ENCODE measurements around the gene SLC4A5. TPM values are rescaled to one million over a fixed set of nuclear protein-coding genes. Genes with fewer than 3 reads are reported as not detected.

The SLC4A5 gene
- total and polyA plus RNA-seq, 10 donors: 0.45 to 9.7 (median 3.1) TPM

GRCh38 chr2:74383254-74383653 is 40.0 kb upstream of the SLC4A5 start:
- no peak overlapping the region for H3K4me3 ChIP-seq
- no peak overlapping the region for H3K27ac ChIP-seq
- WGBS, 5 donors: 46 to 67% (median 54%) methylated on average over 1 of the region's 1 CpG
- peaks cover 8 to 83% (median 44%) of the 10 kb centered on the region in 6 donors for H3K4me1 ChIP-seq
- H3K36me3 ChIP-seq: peaks cover 0 to 40% (median 3%) of the 10 kb centered on the region in 6 donors
- intact Hi-C loops (cut with DNase I; ENCODE audit: low total_unique reads): no loop called here
- no peaks in the 10 kb centered on the region for H3K27me3 ChIP-seq (replicated peaks in 1 of 7)
- no peak for DNase-seq
- no peaks in the 10 kb centered on the region for H3K9me3 ChIP-seq
- TF ChIP-seq POLR2AphosphoS5 (IDR thresholded peaks at IDR 0.05) (no peak), POLR2A (IDR thresholded peaks at IDR 0.05) (no peak), CTCF (IDR thresholded peaks at IDR 0.05 in 8 of 11, conservative IDR thresholded peaks at IDR 0.05 in 3 of 11) (no peak)

- WGBS, 5 donors: 79 to 98% (median 90%) methylated on average over 3 of the region's 3 CpGs
- no peak overlapping the region for H3K4me3 ChIP-seq
- H3K9me3 ChIP-seq: no peaks in the 10 kb centered on the region
- no peak for TF ChIP-seq CTCF (IDR thresholded peaks at IDR 0.05 in 8 of 11, conservative IDR thresholded peaks at IDR 0.05 in 3 of 11)
- TF ChIP-seq POLR2A (IDR thresholded peaks at IDR 0.05): no peak
- TF ChIP-seq POLR2AphosphoS5 (IDR thresholded peaks at IDR 0.05): no peak
- DNase-seq: no peak
- intact Hi-C loops (cut with DNase I; ENCODE audit: low total_unique reads): no loop called here
- H3K36me3 ChIP-seq: peaks cover 0 to 50% (median 15%) of the 10 kb centered on the region in 6 donors
- no peak overlapping the region for H3K27ac ChIP-seq
- no peaks in the 10 kb centered on the region for H3K27me3 ChIP-seq (replicated peaks in 1 of 7)
- H3K4me1 ChIP-seq: peaks cover 8 to 75% (median 39%) of the 10 kb centered on the region in 6 donors
These were observed 38.5 kb upstream of the SLC4A5 start for GRCh38 chr2:74381751-74382150.

- H3K4me3 ChIP-seq: peak within 1 kb of the TSS in 4 of 8 donors; percentile 7 to 55 (median 22)
- TF ChIP-seq CTCF (IDR thresholded peaks at IDR 0.05 in 8 of 11, conservative IDR thresholded peaks at IDR 0.05 in 3 of 11) (no peak), POLR2A (IDR thresholded peaks at IDR 0.05) (no peak), POLR2AphosphoS5 (IDR thresholded peaks at IDR 0.05) (peak in 2 of 3 donors; percentile 16 to 28)
These were observed 36.9 kb upstream of the SLC4A5 start, which contains the start of gene DCTN1 for GRCh38 chr2:74379851-74380789. Gene DCTN1 (minus strand): TSS chr2:74380311. CDS start chr2:74380037, 274 bp downstream.

GRCh38 chr2:74378007-74378406 is 34.8 kb upstream of the SLC4A5 start:
- Histone ChIP-seq H3K36me3 (peaks cover 0 to 52% (median 20%) of the 10 kb centered on the region in 6 donors), H3K27me3 (replicated peaks in 1 of 7) (no peaks in the 10 kb centered on the region), H3K4me1 (peaks cover 7 to 62% (median 44%) of the 10 kb centered on the region in 6 donors), H3K9me3 (no peaks in the 10 kb centered on the region), H3K4me3 (no peak overlapping the region), H3K27ac (no peak overlapping the region)
- DNase-seq: no peak
- no peak for TF ChIP-seq POLR2A (IDR thresholded peaks at IDR 0.05)
- no peak for TF ChIP-seq POLR2AphosphoS5 (IDR thresholded peaks at IDR 0.05)
- no peak for TF ChIP-seq CTCF (IDR thresholded peaks at IDR 0.05 in 8 of 11, conservative IDR thresholded peaks at IDR 0.05 in 3 of 11)
- intact Hi-C loops (cut with DNase I; ENCODE audit: low total_unique reads): no loop called here
- 93 to 97% (median 95%) methylated on average over 10 of the region's 10 CpGs for WGBS, 5 donors

More at GRCh38 chr2:74379851-74380789, 36.9 kb upstream of the SLC4A5 start, which contains the start of gene DCTN1:
- no peak within 1 kb of the TSS for H3K27ac ChIP-seq
- intact Hi-C loops (cut with DNase I; ENCODE audit: low total_unique reads): no loop called here
- peaks cover 0 to 56% (median 19%) of the 10 kb centered on the region in 6 donors for H3K36me3 ChIP-seq
- DNase-seq: no peak
- 53 to 58% (median 55%) methylated on average over 11 to 14 of the region's 14 CpGs for WGBS, 5 donors
- no peaks in the 10 kb centered on the region for H3K9me3 ChIP-seq
- H3K4me1 ChIP-seq: peaks cover 8 to 59% (median 47%) of the 10 kb centered on the region in 6 donors
- H3K27me3 ChIP-seq (replicated peaks in 1 of 7): no peaks in the 10 kb centered on the region
